ENCODE measurements around the gene CXCL12. TPM values are rescaled to one million over a fixed set of nuclear protein-coding genes. Genes with fewer than 3 reads are reported as not detected.
A peak's percentile ranks its signal among the peaks of the same experiment; 100 is the strongest.

CXCL12 gene
- total and polyA plus RNA-seq, 5 donors = 102 to 154 (median 114) TPM

DNA sequence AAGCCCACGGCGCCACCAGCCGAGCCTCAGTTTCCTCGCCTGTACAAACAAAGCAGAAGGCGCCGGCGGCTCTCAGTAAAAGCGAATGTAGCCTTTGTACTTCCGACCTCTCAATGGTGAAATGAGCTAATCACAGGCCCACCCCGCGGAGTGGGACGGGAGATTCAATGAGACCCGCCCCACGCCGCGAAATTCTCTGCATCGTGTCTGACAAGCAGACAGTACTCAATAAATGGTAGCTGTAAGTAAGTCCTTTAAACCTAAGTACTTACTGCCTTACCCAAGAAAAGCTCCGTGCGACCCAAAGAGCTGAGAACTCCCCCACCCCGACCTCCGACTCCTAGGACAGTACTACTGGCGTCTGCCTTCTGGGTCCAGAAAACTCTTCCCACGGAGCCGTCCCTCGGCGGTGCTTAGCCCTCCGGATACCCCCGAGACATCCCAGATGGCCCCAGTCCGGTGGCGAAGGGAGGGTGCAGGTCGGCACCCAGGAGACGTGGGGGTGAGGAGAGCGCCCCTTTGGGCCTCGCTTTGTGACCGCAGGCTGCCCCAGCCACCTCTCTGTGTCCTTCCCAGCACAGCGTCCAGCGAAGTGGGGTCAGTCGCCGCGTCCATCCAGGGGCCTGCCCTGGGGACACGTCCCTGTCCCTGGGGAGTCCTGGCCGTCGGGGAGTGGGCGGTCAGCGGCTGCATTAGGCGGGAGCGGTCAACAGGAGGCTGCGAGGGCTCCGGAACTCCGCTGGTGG lies 972 bp upstream of the CXCL12 start:
- ATAC-seq (peak in 1 of 2 donors; percentile 4), DNase-seq (peak in 1 of 3 donors; percentile 58)
- Histone ChIP-seq H3K27me3 (ENCODE audit: control insufficient read depth, insufficient read depth) (no peaks in the 10 kb centered on the region), H3K27ac (ENCODE audit: low read length) (no peak overlapping the region), H3K4me3 (ENCODE audit: low read length) (peak overlapping the region; percentile 69), H3K4me1 (ENCODE audit: control insufficient read depth, insufficient read depth, low read length) (no peaks in the 10 kb centered on the region), H3K9me3 (ENCODE audit: control insufficient read depth, low read length) (no peaks in the 10 kb centered on the region)
- intact Hi-C loops (cut with DNase I) = loop anchor here (2.0 to 10.0 kb wide), 7 partner anchors 71 to 715 kb away; no protein-coding TSS in a partner anchor
- 48% methylated on average over 50 of the region's 50 CpGs for WGBS

GRCh38 chr10:44384601-44385025 lies 284 bp downstream of the CXCL12 start:
- WGBS = under 1% methylated on average over 48 of the region's 48 CpGs
- Histone ChIP-seq H3K4me3 (ENCODE audit: low read length) (peak overlapping the region; percentile 69), H3K27me3 (ENCODE audit: control insufficient read depth, insufficient read depth) (no peaks in the 10 kb centered on the region), H3K9me3 (ENCODE audit: control insufficient read depth, low read length) (no peaks in the 10 kb centered on the region), H3K27ac (ENCODE audit: low read length) (peak overlapping the region; percentile 1), H3K4me1 (ENCODE audit: control insufficient read depth, insufficient read depth, low read length) (no peaks in the 10 kb centered on the region)
- intact Hi-C loops (cut with DNase I) = loop anchor here (5.0 to 10.0 kb wide), 6 partner anchors 70 to 712 kb away; no protein-coding TSS in a partner anchor
- peak in 2 of 3 donors; percentile 66 to 73 for DNase-seq
- ATAC-seq = peak; percentile 18 to 24

GRCh38 chr10:44383749-44384600 lies 922 bp downstream of the CXCL12 start:
- ATAC-seq = peak; percentile 38 to 60
- H3K4me1 ChIP-seq (ENCODE audit: control insufficient read depth, insufficient read depth, low read length) = no peaks in the 10 kb centered on the region
- 4% methylated on average over 63 of the region's 63 CpGs for WGBS

DNA sequence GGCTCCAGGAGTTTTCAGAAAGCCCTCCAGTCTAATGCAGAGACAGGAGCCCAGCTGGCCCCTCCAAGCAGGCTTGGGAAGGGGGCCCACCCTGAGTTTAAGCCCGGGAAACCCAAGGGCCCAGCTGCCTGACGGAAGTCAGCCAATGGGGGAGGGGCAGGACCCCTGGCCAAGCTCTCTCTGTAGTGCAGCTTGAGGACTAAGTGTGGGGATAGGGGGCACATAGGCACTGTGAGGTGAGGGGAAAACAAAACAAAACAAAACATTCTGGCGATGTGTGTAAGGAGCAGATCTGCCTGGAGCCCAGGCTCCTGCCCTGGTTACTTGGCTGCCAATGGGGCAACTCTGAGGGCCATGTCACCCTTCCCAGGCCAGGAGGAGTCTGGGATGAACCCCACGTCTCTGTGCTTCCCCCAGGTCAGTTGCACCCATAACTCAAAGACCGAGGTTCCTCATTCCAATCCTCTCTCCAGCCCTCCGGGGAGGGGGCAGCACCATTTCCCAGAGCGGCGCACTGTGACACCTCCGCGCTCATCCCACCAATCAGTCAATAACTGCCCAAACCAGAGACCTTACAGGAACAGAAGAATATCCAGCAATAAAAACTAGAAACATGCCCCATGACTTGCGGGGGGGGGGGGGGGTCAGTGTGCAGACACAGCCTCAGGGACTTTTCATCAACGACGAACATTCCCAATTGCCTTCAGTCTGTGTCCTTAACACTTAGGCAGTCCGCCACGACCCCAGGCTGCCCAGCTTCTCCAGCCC lies 1.7 kb downstream of the CXCL12 start:
- ATAC-seq (no peak), DNase-seq (peak in 1 of 3 donors; percentile 60)
- H3K27me3 ChIP-seq (ENCODE audit: control insufficient read depth, insufficient read depth) = no peaks in the 10 kb centered on the region
- no peaks in the 10 kb centered on the region for H3K9me3 ChIP-seq (ENCODE audit: control insufficient read depth, low read length)
- WGBS = 37% methylated on average over 15 of the region's 15 CpGs
- intact Hi-C loops (cut with DNase I) = loop anchor here in 3 of 4 donors (5.0 to 10.0 kb wide), 4 partner anchors 68 to 696 kb away; no protein-coding TSS in a partner anchor
- H3K4me1 ChIP-seq (ENCODE audit: control insufficient read depth, insufficient read depth, low read length) = no peaks in the 10 kb centered on the region
- H3K4me3 ChIP-seq (ENCODE audit: low read length) = peak overlapping the region; percentile 69
- peak overlapping the region; percentile 18 for H3K27ac ChIP-seq (ENCODE audit: low read length)

More at GRCh38 chr10:44383749-44384600, 922 bp downstream of the CXCL12 start:
- Histone ChIP-seq H3K27ac (ENCODE audit: low read length) (peak overlapping the region; percentile 1), H3K9me3 (ENCODE audit: control insufficient read depth, low read length) (no peaks in the 10 kb centered on the region), H3K27me3 (ENCODE audit: control insufficient read depth, insufficient read depth) (no peaks in the 10 kb centered on the region), H3K4me3 (ENCODE audit: low read length) (peak overlapping the region; percentile 69)
- intact Hi-C loops (cut with DNase I) = loop anchor here in 3 of 4 donors (5.0 to 10.0 kb wide), 4 partner anchors 69 to 697 kb away; no protein-coding TSS in a partner anchor
- peak; percentile 45 to 85 (median 83) for DNase-seq

- WGBS = 52% methylated on average over 10 of the region's 10 CpGs
- no peaks in the 10 kb centered on the region for H3K4me1 ChIP-seq (ENCODE audit: control insufficient read depth, insufficient read depth, low read length)
- intact Hi-C loops (cut with DNase I) = loop anchor here in 3 of 4 donors (5.0 to 10.0 kb wide), 4 partner anchors 67 to 695 kb away; no protein-coding TSS in a partner anchor
- DNase-seq (no peak), ATAC-seq (no peak)
- peak overlapping the region; percentile 69 for H3K4me3 ChIP-seq (ENCODE audit: low read length)
- no peaks in the 10 kb centered on the region for H3K27me3 ChIP-seq (ENCODE audit: control insufficient read depth, insufficient read depth)
- no peaks in the 10 kb centered on the region for H3K9me3 ChIP-seq (ENCODE audit: control insufficient read depth, low read length)
- H3K27ac ChIP-seq (ENCODE audit: low read length) = no peak overlapping the region
These were observed 2.6 kb downstream of the CXCL12 start for GRCh38 chr10:44382131-44382858.

- no peak overlapping the region for H3K4me3 ChIP-seq (ENCODE audit: low read length)
- ATAC-seq = no peak
- WGBS = 69% methylated on average over 8 of the region's 8 CpGs
These were observed 3.9 kb downstream of the CXCL12 start for GRCh38 chr10:44380829-44381600.

DNA sequence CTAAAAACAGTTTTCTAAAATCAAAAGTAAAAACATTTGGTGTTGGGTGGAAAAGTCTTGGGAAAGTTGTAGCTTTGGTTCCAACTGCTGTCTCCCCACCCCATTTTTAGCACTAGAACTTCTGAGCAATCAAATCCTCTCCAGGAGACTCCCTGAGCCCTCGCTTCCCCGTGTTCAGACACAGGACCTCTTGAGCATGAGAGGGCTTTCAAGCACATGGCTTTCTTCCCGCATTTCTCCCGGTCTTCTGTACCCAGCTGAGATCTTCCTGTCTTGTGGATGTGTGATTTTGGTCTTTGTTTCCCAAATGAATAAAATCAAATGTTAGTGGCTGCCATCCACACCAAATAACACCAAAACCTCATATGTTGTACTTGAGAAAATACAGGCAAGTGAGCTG lies 5.0 kb downstream of the CXCL12 start:
- no peak for DNase-seq
- WGBS = 59% methylated on average over 4 of the region's 4 CpGs
- H3K27ac ChIP-seq (ENCODE audit: low read length) = no peak overlapping the region
- H3K27me3 ChIP-seq (ENCODE audit: control insufficient read depth, insufficient read depth) = no peaks in the 10 kb centered on the region
- H3K9me3 ChIP-seq (ENCODE audit: control insufficient read depth, low read length) = no peaks in the 10 kb centered on the region
- no peak for ATAC-seq
- H3K4me1 ChIP-seq (ENCODE audit: control insufficient read depth, insufficient read depth, low read length) = no peaks in the 10 kb centered on the region
- intact Hi-C loops (cut with DNase I) = loop anchor here in 3 of 4 donors (5.0 to 10.0 kb wide), 4 partner anchors 65 to 693 kb away; no protein-coding TSS in a partner anchor
- no peak overlapping the region for H3K4me3 ChIP-seq (ENCODE audit: low read length)

More at GRCh38 chr10:44380829-44381600, 3.9 kb downstream of the CXCL12 start:
- Histone ChIP-seq H3K4me1 (ENCODE audit: control insufficient read depth, insufficient read depth, low read length) (no peaks in the 10 kb centered on the region), H3K9me3 (ENCODE audit: control insufficient read depth, low read length) (no peaks in the 10 kb centered on the region), H3K27ac (ENCODE audit: low read length) (no peak overlapping the region), H3K27me3 (ENCODE audit: control insufficient read depth, insufficient read depth) (no peaks in the 10 kb centered on the region)
- intact Hi-C loops (cut with DNase I) = loop anchor here in 3 of 4 donors (5.0 to 10.0 kb wide), 4 partner anchors 66 to 694 kb away; no protein-coding TSS in a partner anchor
- DNase-seq = no peak

GRCh38 chr10:44378626-44379025 lies 6.3 kb downstream of the CXCL12 start:
- WGBS = 91% methylated on average over 14 of the region's 14 CpGs
- ATAC-seq = no peak
- intact Hi-C loops (cut with DNase I) = no loop called here

DNA sequence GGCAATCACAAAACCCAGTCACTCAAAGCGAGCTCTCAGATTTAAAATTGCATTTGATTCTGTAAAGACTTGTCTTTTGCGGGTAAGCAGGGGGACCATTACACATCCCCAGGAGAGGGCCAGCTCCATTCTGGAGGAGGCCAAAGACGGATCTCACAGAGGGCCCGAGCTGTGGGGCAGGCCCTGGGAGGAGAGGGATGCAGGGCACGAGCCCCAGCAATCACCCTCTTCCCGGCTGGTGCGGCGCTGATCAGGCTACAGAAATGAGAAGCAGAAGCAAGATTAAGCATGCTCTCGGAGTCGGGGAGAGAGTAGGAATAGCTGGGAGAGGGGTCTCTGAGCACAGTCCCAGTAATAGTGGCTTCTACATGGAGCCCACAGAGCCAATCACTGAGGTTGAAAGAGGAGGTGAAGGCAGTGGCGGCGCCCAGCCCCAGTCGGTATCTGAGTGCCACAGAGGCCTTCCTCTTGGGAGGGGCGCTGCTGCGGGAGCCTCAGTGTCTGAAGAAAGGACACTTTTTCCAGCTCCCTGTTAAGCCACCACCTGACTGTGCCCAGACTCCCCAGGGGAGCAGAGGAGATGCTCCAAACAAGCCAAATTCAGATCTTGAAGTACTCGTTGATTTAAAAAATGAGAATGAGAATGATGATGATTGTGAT lies 7.1 kb downstream of the CXCL12 start:
- no peak overlapping the region for H3K27ac ChIP-seq (ENCODE audit: low read length)
- no peaks in the 10 kb centered on the region for H3K4me1 ChIP-seq (ENCODE audit: control insufficient read depth, insufficient read depth, low read length)
- DNase-seq (no peak), ATAC-seq (no peak)
- intact Hi-C loops (cut with DNase I) = no loop called here
- H3K27me3 ChIP-seq (ENCODE audit: control insufficient read depth, insufficient read depth) = no peaks in the 10 kb centered on the region
- WGBS = 90% methylated on average over 16 of the region's 16 CpGs
- H3K9me3 ChIP-seq (ENCODE audit: control insufficient read depth, low read length) = no peaks in the 10 kb centered on the region
- no peak overlapping the region for H3K4me3 ChIP-seq (ENCODE audit: low read length)

More at GRCh38 chr10:44378626-44379025, 6.3 kb downstream of the CXCL12 start:
- H3K27ac ChIP-seq (ENCODE audit: low read length) = no peak overlapping the region
- no peaks in the 10 kb centered on the region for H3K4me1 ChIP-seq (ENCODE audit: control insufficient read depth, insufficient read depth, low read length)
- H3K4me3 ChIP-seq (ENCODE audit: low read length) = no peak overlapping the region
- no peaks in the 10 kb centered on the region for H3K9me3 ChIP-seq (ENCODE audit: control insufficient read depth, low read length)
- H3K27me3 ChIP-seq (ENCODE audit: control insufficient read depth, insufficient read depth) = no peaks in the 10 kb centered on the region
- no peak for DNase-seq
